ENCODE results near the gene DGKI. TPM values are rescaled to one million over a fixed set of nuclear protein-coding genes. Genes with fewer than 3 reads are reported as not detected.
"Not testable (repeated sequence)": the region's sequence is repeated elsewhere in the genome, so short reads cannot be mapped to it uniquely, and the experiment has no call there.

Gene DGKI
- total RNA-seq, 4 donors from 2014 or later, result 0.44 to 1.1 (median 1.0) TPM; not detected in 1

DNA sequence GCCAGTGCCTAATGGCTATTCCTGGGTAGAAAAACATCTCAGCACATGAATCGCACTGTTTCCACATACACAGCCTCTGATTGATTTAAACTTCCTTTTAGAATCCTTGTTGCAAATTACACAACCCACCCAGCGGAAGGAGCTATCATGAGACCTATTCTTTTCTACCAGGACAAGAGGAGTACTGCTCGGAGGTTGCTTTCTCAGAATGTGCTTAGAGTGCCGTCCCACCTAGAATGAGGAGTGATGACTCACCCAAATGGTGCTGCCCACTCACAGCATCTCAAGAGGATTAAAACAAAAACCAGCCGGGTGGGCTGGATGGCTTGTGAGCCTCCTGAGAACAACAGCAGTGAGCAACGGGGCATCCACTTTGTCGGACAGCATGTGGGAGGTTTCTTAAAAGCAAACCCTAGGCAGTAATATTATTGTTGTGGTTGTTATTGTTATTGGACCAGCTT is 128.9 kb downstream of the DGKI start:
- WGBS, 2 donors, result 51 to 60% methylated on average over 5 to 7 of the region's 7 CpGs
- TF ChIP-seq CTCF (IDR thresholded peaks at IDR 0.05) (no peak), POLR2A (IDR thresholded peaks at IDR 0.05) (no peak)
- Histone ChIP-seq H3K9me3 (no peaks in the 10 kb centered on the region), H3K36me3 (no peaks in the 10 kb centered on the region), H3K27me3 (no peaks in the 10 kb centered on the region), H3K4me1 (no peaks in the 10 kb centered on the region), H3K4me3 (no peak overlapping the region), H3K27ac (no peak overlapping the region)
- DNase-seq, result no peak
- intact Hi-C loops (cut with DNase I), result no loop called here

- Histone ChIP-seq H3K27ac (no peak overlapping the region), H3K4me1 (no peaks in the 10 kb centered on the region), H3K36me3 (no peaks in the 10 kb centered on the region), H3K4me3 (no peak overlapping the region), H3K27me3 (no peaks in the 10 kb centered on the region), H3K9me3 (no peaks in the 10 kb centered on the region)
- DNase-seq, result no peak
- no peak for TF ChIP-seq CTCF (IDR thresholded peaks at IDR 0.05)
- 33 to 43% methylated on average over 3 of the region's 3 CpGs for WGBS, 2 donors
- intact Hi-C loops (cut with DNase I), result no loop called here
Measured at GRCh38 chr7:137717045-137717444, 129.7 kb downstream of the DGKI start.

DNA sequence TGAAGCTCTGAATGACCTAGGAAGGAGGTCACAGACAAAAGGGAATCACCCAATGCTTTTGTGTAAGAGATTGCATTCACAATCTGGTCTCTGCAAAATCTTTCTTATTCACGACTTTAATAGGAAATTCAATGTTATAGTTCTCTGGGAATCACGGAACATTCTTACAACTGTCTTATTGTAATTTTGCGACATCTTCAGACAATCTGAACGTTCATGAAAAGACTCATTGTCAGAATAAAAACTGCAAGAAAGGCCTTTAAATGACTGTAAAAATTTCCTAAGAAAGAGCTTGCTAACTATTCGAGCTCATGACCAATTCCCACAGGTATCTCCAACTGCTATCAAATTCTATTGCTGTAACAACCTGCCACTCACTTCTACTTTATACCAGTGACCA is 130.7 kb downstream of the DGKI start:
- intact Hi-C loops (cut with DNase I), result no loop called here
- WGBS, 2 donors, result 74 to 77% methylated on average over 5 of the region's 5 CpGs

DNA sequence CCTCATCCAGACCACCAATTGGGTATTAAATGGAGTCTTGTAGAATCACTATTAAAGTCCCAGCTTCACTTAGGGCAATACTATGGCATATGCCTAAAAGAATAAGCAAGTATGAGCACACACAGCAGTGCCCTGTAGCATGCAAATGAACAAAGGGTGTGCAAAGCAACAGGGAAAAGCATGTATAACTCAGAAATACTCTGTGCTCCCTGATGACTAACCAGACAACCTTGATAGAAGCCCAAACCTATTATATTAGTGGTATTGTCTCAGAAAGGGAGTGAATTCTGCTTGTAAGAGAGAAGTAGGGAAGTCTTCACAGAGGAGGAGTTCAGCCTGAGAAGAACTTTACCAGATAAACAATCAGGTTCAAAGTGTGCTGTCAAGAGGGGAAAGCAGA is 131.2 kb downstream of the DGKI start:
- Histone ChIP-seq H3K27ac (no peak overlapping the region), H3K27me3 (no peaks in the 10 kb centered on the region), H3K36me3 (no peaks in the 10 kb centered on the region), H3K9me3 (no peaks in the 10 kb centered on the region), H3K4me1 (no peaks in the 10 kb centered on the region), H3K4me3 (no peak overlapping the region)
- DNase-seq, result no peak
- TF ChIP-seq CTCF (IDR thresholded peaks at IDR 0.05) (no peak), POLR2A (IDR thresholded peaks at IDR 0.05) (no peak)
- intact Hi-C loops (cut with DNase I), result no loop called here

More for the DNA sequence above, 130.7 kb downstream of the DGKI start:
- no peaks in the 10 kb centered on the region for H3K9me3 ChIP-seq
- H3K4me1 ChIP-seq, result no peaks in the 10 kb centered on the region
- H3K27me3 ChIP-seq, result no peaks in the 10 kb centered on the region
- H3K27ac ChIP-seq, result no peak overlapping the region
- DNase-seq, result no peak
- H3K4me3 ChIP-seq, result no peak overlapping the region
- H3K36me3 ChIP-seq, result no peaks in the 10 kb centered on the region
- TF ChIP-seq CTCF (IDR thresholded peaks at IDR 0.05) (no peak), POLR2A (IDR thresholded peaks at IDR 0.05) (no peak)

- intact Hi-C loops (cut with DNase I), result no loop called here
- TF ChIP-seq POLR2A (IDR thresholded peaks at IDR 0.05) (no peak), CTCF (IDR thresholded peaks at IDR 0.05) (no peak)
Measured at GRCh38 chr7:137715121-137715520, 131.7 kb downstream of the DGKI start.

GRCh38 chr7:137706330-137706729 is 140.4 kb downstream of the DGKI start:
- H3K27ac ChIP-seq; H3K4me1 ChIP-seq; H3K27me3 ChIP-seq; H3K36me3 ChIP-seq; H3K4me3 ChIP-seq; DNase-seq; intact Hi-C loops (cut with DNase I): not testable (repeated sequence)
- 93 to 95% methylated on average over 5 of the region's 5 CpGs for WGBS, 2 donors
- H3K9me3 ChIP-seq, result peaks cover 0 to 12% (median 0%) of the 10 kb centered on the region in 3 donors

More at GRCh38 chr7:137715121-137715520, 131.7 kb downstream of the DGKI start:
- H3K4me3 ChIP-seq, result no peak overlapping the region
- H3K9me3 ChIP-seq, result no peaks in the 10 kb centered on the region
- no peak for DNase-seq
- 66 to 69% methylated on average over 3 of the region's 3 CpGs for WGBS, 2 donors
- no peak overlapping the region for H3K27ac ChIP-seq
- no peaks in the 10 kb centered on the region for H3K4me1 ChIP-seq
- no peaks in the 10 kb centered on the region for H3K27me3 ChIP-seq
- no peaks in the 10 kb centered on the region for H3K36me3 ChIP-seq
